ENCODE data around the gene ACSM6.
"Not testable (repeated sequence)": the region's sequence is repeated elsewhere in the genome, so short reads cannot be mapped to it uniquely, and the experiment has no call there.

Gene ACSM6

GRCh38 chr10:95183271-95184230 lies 10.5 kb upstream of the ACSM6 start:
- 10% methylated on average over 85 of the region's 85 CpGs for WGBS
- Histone ChIP-seq H3K27ac (ENCODE audit: low read depth, low read length) (peak overlapping the region; percentile 84), H3K27me3 (ENCODE audit: insufficient read depth, low read length) (no peaks in the 10 kb centered on the region), H3K4me3 (ENCODE audit: low read length) (peak overlapping the region; percentile 74), H3K36me3 (ENCODE audit: insufficient read depth, low read length) (no peaks in the 10 kb centered on the region), H3K4me1 (ENCODE audit: insufficient read depth, low read length) (peaks cover 7% of the 10 kb centered on the region), H3K9ac (ENCODE audit: low read depth, low read length) (peak overlapping the region; percentile 92), H3K9me3 (ENCODE audit: insufficient read depth, low read depth, low read length) (no peaks in the 10 kb centered on the region)

GRCh38 chr10:95187617-95188016 lies 6.4 kb upstream of the ACSM6 start:
- 94% methylated on average over 3 of the region's 3 CpGs for WGBS
- H3K36me3 ChIP-seq (ENCODE audit: insufficient read depth, low read length), result no peaks in the 10 kb centered on the region
- H3K27me3 ChIP-seq (ENCODE audit: insufficient read depth, low read length), result no peaks in the 10 kb centered on the region
- H3K9me3 ChIP-seq (ENCODE audit: insufficient read depth, low read depth, low read length), result no peaks in the 10 kb centered on the region
- no peak overlapping the region for H3K4me3 ChIP-seq (ENCODE audit: low read length)
- H3K9ac ChIP-seq (ENCODE audit: low read depth, low read length), result no peak overlapping the region
- H3K27ac ChIP-seq (ENCODE audit: low read depth, low read length), result no peak overlapping the region
- peaks cover 4% of the 10 kb centered on the region; the same call in 1 of the 2 replicates for H3K4me1 ChIP-seq (ENCODE audit: insufficient read depth, low read length)

GRCh38 chr10:95188593-95188992 lies 5.4 kb upstream of the ACSM6 start:
- Histone ChIP-seq H3K9me3 (ENCODE audit: insufficient read depth, low read depth, low read length) (no peaks in the 10 kb centered on the region), H3K4me3 (ENCODE audit: low read length) (no peak overlapping the region), H3K36me3 (ENCODE audit: insufficient read depth, low read length) (no peaks in the 10 kb centered on the region), H3K27me3 (ENCODE audit: insufficient read depth, low read length) (no peaks in the 10 kb centered on the region), H3K27ac (ENCODE audit: low read depth, low read length) (no peak overlapping the region), H3K9ac (ENCODE audit: low read depth, low read length) (no peak overlapping the region), H3K4me1 (ENCODE audit: insufficient read depth, low read length) (no peaks in the 10 kb centered on the region)

- Histone ChIP-seq H3K4me1 (ENCODE audit: insufficient read depth, low read length) (peaks cover 17% of the 10 kb centered on the region), H3K9ac (ENCODE audit: low read depth, low read length) (no peak overlapping the region), H3K9me3 (ENCODE audit: insufficient read depth, low read depth, low read length) (no peaks in the 10 kb centered on the region), H3K4me3 (ENCODE audit: low read length) (no peak overlapping the region), H3K27ac (ENCODE audit: low read depth, low read length) (peak overlapping the region; percentile 36; the same call in 1 of the 2 replicates), H3K36me3 (ENCODE audit: insufficient read depth, low read length) (no peaks in the 10 kb centered on the region), H3K27me3 (ENCODE audit: insufficient read depth, low read length) (no peaks in the 10 kb centered on the region)
- 48% methylated on average over 3 of the region's 3 CpGs for WGBS
These were observed 2.0 kb downstream of the ACSM6 start for GRCh38 chr10:95196046-95196445.

- H3K4me1 ChIP-seq (ENCODE audit: insufficient read depth, low read length), result peaks cover under 1% of the 10 kb centered on the region; the same call in 1 of the 2 replicates
- 90% methylated on average over 4 of the region's 4 CpGs for WGBS
- no peak overlapping the region for H3K27ac ChIP-seq (ENCODE audit: low read depth, low read length)
- no peak overlapping the region for H3K9ac ChIP-seq (ENCODE audit: low read depth, low read length)
- no peak overlapping the region for H3K4me3 ChIP-seq (ENCODE audit: low read length)
- H3K36me3 ChIP-seq (ENCODE audit: insufficient read depth, low read length), result peaks cover 4% of the 10 kb centered on the region; the same call in 1 of the 2 replicates
- no peaks in the 10 kb centered on the region for H3K9me3 ChIP-seq (ENCODE audit: insufficient read depth, low read depth, low read length)
- H3K27me3 ChIP-seq (ENCODE audit: insufficient read depth, low read length), result no peaks in the 10 kb centered on the region
These were observed 7.7 kb downstream of the ACSM6 start for GRCh38 chr10:95201736-95202135.

GRCh38 chr10:95202865-95203264 lies 8.8 kb downstream of the ACSM6 start:
- 84% methylated on average over 5 of the region's 5 CpGs for WGBS
- not testable (repeated sequence) for H3K4me1 ChIP-seq (ENCODE audit: insufficient read depth, low read length); H3K27me3 ChIP-seq (ENCODE audit: insufficient read depth, low read length); H3K27ac ChIP-seq (ENCODE audit: low read depth, low read length); H3K36me3 ChIP-seq (ENCODE audit: insufficient read depth, low read length); H3K4me3 ChIP-seq (ENCODE audit: low read length); H3K9ac ChIP-seq (ENCODE audit: low read depth, low read length); H3K9me3 ChIP-seq (ENCODE audit: insufficient read depth, low read depth, low read length)

GRCh38 chr10:95208702-95209391 lies 14.8 kb downstream of the ACSM6 start:
- no peak overlapping the region for H3K4me3 ChIP-seq (ENCODE audit: low read length)
- peaks cover 10% of the 10 kb centered on the region for H3K4me1 ChIP-seq (ENCODE audit: insufficient read depth, low read length)
- H3K27me3 ChIP-seq (ENCODE audit: insufficient read depth, low read length), result no peaks in the 10 kb centered on the region
- no peaks in the 10 kb centered on the region for H3K9me3 ChIP-seq (ENCODE audit: insufficient read depth, low read depth, low read length)
- H3K9ac ChIP-seq (ENCODE audit: low read depth, low read length), result no peak overlapping the region
- WGBS, result 77% methylated on average over 6 of the region's 8 CpGs
- peaks cover 4% of the 10 kb centered on the region; the same call in 1 of the 2 replicates for H3K36me3 ChIP-seq (ENCODE audit: insufficient read depth, low read length)
- H3K27ac ChIP-seq (ENCODE audit: low read depth, low read length), result peak overlapping the region; percentile 56; the same call in 1 of the 2 replicates

GRCh38 chr10:95209509-95210127 lies 15.6 kb downstream of the ACSM6 start:
- Histone ChIP-seq H3K36me3 (ENCODE audit: insufficient read depth, low read length) (peaks cover 4% of the 10 kb centered on the region; the same call in 1 of the 2 replicates), H3K9me3 (ENCODE audit: insufficient read depth, low read depth, low read length) (no peaks in the 10 kb centered on the region), H3K9ac (ENCODE audit: low read depth, low read length) (no peak overlapping the region), H3K4me1 (ENCODE audit: insufficient read depth, low read length) (peaks cover 10% of the 10 kb centered on the region), H3K27me3 (ENCODE audit: insufficient read depth, low read length) (no peaks in the 10 kb centered on the region), H3K27ac (ENCODE audit: low read depth, low read length) (peak overlapping the region; percentile 56; the same call in 1 of the 2 replicates), H3K4me3 (ENCODE audit: low read length) (no peak overlapping the region)
- 94% methylated on average over 5 of the region's 6 CpGs for WGBS

GRCh38 chr10:95211606-95212279 lies 17.7 kb downstream of the ACSM6 start:
- Histone ChIP-seq H3K9ac (ENCODE audit: low read depth, low read length) (no peak overlapping the region), H3K27me3 (ENCODE audit: insufficient read depth, low read length) (no peaks in the 10 kb centered on the region), H3K36me3 (ENCODE audit: insufficient read depth, low read length) (no peaks in the 10 kb centered on the region), H3K9me3 (ENCODE audit: insufficient read depth, low read depth, low read length) (no peaks in the 10 kb centered on the region), H3K4me1 (ENCODE audit: insufficient read depth, low read length) (peaks cover 10% of the 10 kb centered on the region), H3K4me3 (ENCODE audit: low read length) (no peak overlapping the region), H3K27ac (ENCODE audit: low read depth, low read length) (no peak overlapping the region)
- 89% methylated on average over 3 of the region's 3 CpGs for WGBS

GRCh38 chr10:95214369-95214768 lies 20.3 kb downstream of the ACSM6 start:
- 100% methylated on average over 1 of the region's 2 CpGs for WGBS

More at GRCh38 chr10:95214369-95214768, 20.3 kb downstream of the ACSM6 start:
- no peaks in the 10 kb centered on the region for H3K9me3 ChIP-seq (ENCODE audit: insufficient read depth, low read depth, low read length)
- no peaks in the 10 kb centered on the region for H3K36me3 ChIP-seq (ENCODE audit: insufficient read depth, low read length)
- no peaks in the 10 kb centered on the region for H3K27me3 ChIP-seq (ENCODE audit: insufficient read depth, low read length)
- H3K9ac ChIP-seq (ENCODE audit: low read depth, low read length), result no peak overlapping the region
- peaks cover 4% of the 10 kb centered on the region; the same call in 1 of the 2 replicates for H3K4me1 ChIP-seq (ENCODE audit: insufficient read depth, low read length)
- H3K27ac ChIP-seq (ENCODE audit: low read depth, low read length), result no peak overlapping the region
- H3K4me3 ChIP-seq (ENCODE audit: low read length), result no peak overlapping the region
